Epithelial cell of prostate (primary cell): Measurements from ENCODE around the gene ROBO4.

Experiments used
- DNase-seq: peaks from one replicate; pipeline ENCODE4 v3.0.0-alpha.2; 2011; ENCODE audit warnings: low read depth, low spot score
- H3K27ac ChIP-seq: fragments of 450-650 bp; 2 replicates; pipeline ENCODE4 v1.5.1; 2017; ENCODE audit warnings: mild to moderate bottlenecking

ROBO4 gene

DNA sequence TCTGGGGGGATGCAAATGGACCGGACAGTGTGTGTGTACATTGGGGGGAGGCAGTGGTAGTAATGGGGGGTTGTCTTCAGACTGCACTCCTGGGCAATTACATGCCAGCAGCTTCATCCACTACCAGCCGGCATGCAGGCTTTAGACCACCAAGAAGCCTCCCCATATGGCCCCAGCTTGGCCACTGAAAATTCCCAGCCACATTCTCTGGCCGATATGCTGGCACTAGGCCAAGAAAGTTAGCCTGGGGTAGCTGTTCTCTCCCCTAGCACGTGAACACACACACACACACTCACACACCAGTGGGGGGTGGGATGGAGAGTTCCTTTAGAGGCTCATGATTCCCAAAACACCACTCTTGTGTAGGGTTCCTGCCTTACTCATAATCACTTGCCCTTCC, 36.0 kb downstream of the ROBO4 start:
- no peak for DNase-seq
- H3K27ac ChIP-seq: no peak overlapping the region

DNA sequence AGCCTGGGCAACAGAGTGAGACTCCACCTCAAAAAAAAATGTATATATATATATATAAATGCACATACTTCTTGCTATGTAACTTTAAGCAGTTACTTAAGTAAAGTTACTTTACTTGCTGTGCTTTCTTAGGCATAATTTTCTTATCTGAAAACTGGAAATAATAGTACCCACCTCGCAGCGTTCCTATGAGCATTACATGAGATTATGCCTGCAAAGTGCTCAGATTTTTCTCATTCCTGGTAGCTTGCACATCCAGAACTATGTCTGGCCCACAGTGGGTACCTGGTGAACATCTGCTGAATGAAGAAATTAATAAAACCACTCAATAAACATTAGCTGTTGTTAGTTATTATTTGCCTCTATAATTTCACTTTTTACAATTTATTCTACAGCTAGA, 38.5 kb downstream of the ROBO4 start:
- H3K27ac ChIP-seq: no peak overlapping the region
- DNase-seq: no peak

DNA sequence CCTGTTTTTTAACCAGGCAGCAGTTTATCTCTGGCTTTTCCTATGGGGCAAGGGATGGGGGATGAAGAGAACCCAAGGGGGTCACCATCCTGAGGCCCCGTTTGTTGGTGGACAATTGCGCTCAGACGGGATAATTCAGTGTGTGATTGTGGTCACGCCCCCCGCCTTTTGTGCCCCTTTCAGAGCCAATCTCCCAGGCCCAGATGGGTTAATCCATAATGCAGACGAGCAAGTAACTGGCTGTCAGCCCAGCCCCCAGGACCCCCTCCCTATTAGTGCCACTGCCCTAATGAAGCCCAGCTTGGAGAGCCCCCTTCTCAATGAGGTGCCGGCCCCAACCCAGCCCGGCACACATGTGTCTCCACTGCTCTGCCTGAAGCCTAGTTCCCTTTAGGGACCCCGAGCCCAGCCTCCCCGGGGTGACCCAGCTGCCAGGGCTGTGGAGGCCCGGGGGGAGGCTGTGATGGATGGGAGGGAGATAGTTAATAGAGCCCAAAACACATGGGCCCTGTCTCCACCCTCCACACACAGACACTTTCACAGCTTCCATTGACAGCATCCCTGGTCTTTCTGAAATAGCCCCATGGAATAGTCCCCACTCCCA, 51.5 kb downstream of the ROBO4 start:
- no peak overlapping the region for H3K27ac ChIP-seq
- no peak for DNase-seq

DNA sequence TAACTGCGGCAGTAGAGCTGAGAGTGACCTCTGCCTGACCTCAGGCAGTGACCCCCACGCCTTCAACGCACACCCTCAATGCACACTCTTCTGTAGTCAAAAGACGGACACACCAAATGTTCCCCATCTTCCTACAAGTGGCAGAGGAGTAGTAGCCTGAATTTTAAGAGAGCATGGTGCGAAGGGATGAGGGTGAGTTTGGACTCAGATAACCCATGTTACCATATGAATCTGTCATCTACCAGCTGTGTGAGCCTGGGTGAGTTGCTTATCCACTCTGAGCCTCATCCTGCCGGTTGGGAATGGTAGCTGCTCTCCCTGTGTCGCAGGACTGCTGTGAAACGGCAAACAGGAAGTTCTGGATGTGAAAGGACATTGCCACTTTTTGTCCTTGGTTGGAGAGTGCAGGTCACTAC, 53.0 kb downstream of the ROBO4 start:
- DNase-seq: no peak

DNA sequence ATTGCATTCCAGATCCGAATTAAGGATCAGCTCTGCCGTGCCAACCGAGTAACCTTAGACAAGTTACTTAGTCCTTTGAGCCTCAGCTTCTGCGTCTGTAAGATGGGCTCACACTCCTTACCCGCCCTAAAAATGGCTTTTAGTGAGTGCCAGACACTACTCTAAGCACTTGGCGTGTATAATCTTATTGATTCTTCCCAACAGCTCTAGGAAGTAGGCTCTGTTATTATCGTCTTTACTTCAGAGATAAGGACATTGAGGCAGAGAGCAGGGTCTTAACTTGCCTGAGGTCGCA, 54.1 kb downstream of the ROBO4 start:
- no peak overlapping the region for H3K27ac ChIP-seq
- DNase-seq: no peak

More for the DNA sequence above, 53.0 kb downstream of the ROBO4 start:
- no peak overlapping the region for H3K27ac ChIP-seq

DNA sequence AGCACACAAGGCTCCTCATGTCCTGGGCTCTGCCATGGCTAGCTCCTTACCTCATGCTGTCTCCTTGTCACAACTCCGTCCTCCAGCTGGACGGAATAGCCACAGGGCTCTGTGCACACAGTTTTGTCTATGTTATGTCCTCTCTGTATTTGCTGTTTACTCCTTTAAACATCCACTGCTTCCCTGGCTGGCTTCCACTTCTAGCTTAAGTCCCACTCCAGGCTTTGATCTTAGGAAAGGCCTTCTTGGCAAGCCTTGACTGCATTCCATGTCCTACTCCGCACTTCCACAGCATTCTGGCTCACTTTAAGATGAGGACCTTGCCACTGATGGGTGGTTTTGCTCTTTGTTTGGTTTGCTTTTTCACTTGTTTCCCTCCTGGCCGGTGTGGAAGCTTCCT, 55.4 kb downstream of the ROBO4 start:
- DNase-seq: no peak
- no peak overlapping the region for H3K27ac ChIP-seq

DNA sequence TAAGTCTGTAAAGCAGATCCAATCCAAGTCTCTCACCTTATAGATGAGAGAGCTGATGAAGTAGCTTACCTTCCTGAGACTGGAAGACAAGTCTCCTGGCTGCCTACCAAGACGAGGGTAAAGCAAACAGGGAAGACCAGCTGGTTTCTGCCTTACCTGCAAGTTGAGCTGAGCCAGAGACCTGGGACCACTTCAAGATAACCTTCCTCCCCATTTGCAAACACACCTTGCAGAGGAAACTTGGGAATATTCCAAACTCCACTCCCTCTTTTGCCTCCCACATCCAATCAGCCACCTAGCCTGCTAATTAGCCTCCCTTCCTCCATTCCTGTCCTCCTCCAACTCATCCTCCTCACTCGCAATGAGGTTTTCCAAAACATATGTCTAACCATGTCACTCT, 55.8 kb downstream of the ROBO4 start:
- H3K27ac ChIP-seq: no peak overlapping the region
- DNase-seq: no peak

DNA sequence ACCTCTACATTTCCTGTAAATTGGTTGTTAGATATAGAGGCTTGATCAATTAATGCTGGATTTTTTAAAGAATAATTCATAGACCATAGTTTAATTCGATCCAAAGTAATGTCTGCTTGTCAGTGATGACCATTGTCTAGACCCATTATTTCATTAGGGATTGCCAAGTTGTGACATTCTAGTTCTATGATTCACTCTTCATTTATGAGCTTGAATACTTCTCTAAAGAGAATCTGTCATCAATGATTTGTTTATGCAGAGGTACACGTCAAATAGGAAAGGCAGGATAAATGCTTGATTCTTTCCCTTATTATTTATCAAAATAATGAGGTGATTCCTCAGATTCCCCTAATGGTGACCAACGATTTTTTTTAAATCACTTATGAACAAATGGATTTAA, 56.5 kb downstream of the ROBO4 start:
- no peak overlapping the region for H3K27ac ChIP-seq
- DNase-seq: no peak

DNA sequence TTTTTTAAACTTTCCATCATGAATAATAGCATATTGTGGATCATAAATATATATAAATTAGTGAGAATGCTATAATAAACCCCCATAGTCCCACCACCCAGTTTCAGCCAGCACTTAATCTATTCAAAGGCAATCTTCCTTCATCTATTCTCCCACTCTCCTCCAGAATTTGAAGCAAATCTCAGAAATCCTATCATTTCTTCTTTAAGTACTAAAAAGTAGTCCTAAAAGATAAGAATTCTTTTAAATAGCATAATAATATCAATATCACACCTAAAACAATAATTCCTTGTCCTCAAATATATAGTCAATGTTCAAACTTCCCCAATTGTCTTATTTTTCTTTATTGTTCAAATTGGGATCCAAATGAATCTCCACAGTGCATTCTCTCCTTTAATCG, 57.0 kb downstream of the ROBO4 start:
- no peak overlapping the region for H3K27ac ChIP-seq
- DNase-seq: no peak

DNA sequence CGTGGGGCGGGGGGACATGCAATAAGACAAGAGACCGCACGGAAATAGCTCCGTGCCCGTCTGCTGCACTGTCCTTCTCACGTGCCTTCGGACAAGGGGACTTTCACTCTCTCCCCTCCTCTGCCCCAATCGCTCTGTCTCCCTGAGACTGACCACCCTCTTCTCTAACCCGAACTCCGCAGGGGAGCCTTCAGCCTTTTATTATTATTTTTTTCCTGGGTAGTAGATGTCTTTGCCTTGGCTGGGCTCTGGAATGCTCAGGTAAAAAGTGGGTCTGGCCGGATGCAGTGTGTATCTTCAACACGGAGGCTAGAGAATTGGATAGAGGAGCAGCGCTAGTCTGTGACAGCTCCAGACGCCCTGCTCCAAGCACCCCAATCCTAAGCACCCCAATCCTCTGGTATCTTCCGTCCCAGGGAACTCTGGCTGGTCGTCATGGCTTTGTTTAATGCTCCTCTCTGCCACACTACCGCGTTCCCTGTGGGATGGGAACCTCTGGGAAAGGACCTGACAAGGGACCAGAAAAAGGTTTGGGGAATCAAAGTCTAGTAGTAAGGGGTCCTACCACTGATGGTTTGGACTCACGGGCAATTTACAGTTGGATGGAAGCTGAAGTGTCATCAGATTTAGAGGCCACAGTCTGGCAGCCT, 57.6 kb downstream of the ROBO4 start:
- DNase-seq: no peak
- H3K27ac ChIP-seq: no peak overlapping the region

DNA sequence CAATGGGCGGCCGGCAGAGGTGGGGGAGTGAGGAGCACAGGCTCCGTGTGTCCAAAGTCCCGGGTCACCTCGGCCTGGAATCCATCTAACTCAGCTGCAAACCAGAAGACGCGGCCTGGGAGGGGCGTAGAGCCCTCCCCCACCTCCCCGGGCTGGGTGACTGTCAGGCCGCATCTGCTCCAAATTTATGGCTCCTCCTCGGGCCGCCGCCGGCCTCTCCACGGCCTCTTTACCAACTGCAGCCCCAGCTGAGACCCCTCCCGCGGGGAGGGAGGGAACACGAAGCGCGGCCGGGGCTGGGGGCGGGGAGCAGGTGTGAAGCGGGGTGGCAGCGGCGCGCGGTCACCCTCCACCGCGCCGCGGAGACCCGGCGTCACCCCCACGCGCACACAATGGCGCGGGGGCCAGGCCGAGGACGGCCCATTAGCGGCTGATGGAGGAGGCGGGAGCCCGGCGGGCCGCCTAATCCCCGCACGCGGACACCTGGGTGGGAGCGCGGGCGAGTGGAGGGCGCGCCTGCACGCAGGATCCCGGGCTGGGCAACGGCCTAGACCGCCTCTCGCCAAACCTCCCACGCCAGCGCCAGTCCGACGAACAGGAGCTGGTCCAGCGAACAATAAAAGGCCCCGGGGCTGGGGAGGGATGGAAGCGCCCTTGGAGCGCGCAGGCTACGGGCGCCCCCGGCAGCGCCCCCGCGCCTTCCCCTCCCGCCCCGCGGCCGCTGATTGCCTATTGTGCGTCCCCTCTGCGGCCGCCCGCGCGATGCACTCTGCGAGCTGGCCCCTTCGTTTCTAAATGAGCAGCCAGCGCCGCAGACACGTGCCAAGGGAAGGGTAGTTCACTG, 58.3 kb downstream of the ROBO4 start:
- DNase-seq: no peak
- no peak overlapping the region for H3K27ac ChIP-seq

DNA sequence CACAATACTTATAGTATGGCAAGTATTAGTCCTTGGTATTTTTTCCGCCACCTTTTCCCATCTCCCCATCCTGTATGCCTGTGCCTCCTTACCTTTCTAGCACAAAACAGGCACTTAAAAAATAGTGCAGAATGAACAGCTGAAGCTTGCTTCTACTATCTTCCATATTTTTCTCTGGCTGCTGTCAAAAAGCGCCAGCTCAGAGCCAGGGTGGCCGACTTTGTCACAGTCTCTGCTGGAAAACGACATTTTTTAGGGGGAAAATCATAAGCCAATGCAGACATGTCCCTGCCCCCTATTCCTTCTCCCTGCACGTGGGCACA, 58.9 kb downstream of the ROBO4 start:
- DNase-seq: no peak
- no peak overlapping the region for H3K27ac ChIP-seq

DNA sequence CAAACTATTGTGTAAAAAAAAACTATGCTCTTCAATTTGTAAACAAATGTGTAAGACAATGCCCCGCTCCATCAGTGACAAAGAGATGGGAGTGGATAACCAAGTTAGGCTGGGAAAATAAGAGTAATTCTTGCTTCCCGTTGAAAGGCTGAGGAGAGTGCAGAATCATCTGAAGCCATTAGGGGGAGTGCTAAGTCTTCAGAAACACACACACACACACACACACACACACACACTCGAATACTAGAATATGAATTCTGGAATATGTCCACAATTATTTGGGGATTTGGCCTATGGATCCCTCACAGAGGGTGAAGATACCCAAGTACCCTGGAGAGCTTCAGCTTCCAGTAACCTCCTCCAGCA, 60.2 kb downstream of the ROBO4 start:
- no peak overlapping the region for H3K27ac ChIP-seq
- DNase-seq: peak; percentile 64

DNA sequence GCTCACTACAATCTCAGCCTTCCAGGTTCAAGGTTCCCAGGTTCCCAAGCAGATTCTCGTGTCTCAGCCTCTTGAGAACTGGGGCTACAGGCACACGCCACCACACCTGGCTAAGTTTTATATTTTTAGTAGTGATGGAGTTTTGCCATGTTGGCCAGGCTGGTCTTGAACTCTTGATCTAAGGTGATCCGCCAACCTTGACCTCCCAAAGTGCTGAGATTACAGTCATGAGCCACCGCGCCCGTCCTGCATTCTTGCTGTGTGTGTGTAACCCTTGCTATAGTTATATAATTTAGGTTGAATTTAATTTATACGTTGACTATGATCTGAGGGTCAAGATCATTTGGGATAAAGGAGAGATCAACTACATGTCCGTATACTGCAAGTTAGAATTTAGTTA, 61.7 kb downstream of the ROBO4 start:
- DNase-seq: no peak
- H3K27ac ChIP-seq: no peak overlapping the region

DNA sequence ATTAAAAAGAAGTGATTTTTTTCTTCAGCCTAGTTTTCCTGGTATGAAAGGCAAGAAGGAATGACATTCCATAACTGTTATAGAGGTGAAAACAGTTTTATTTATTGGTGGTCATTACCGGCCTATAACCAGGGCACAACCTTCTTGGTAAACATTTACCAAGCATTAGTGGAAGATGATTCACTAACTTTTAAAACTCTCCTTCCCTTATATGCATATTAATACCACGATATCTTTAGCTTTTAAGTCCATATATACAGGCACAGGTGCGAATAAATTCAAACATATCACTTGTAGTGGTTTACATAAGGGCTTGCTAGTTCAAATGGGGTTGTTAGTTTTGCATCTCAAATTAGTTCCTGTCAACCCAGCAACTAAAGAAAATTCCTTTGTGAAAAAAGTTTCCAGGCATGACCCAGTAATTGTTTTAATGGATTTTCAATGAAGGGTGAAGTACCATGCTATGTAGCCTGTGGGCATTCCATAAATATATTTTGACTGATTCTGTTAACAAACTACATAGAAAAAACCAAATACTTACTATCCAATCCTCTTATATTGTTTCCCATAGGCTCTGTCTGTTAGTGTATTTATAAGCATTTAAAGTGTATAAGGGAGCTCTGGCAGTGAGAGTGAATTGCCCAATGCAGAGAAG, 63.0 kb downstream of the ROBO4 start:
- no peak overlapping the region for H3K27ac ChIP-seq
- no peak for DNase-seq
